HG03139 (cell line): ENCODE data around the gene TPCN1.

ENCODE experiments used
- ATAC-seq: cut with Tn5 transposase; IDR thresholded peaks from one replicate; pipeline ENCODE4 v1.9.1; 2021; ENCODE audit not compliant: unreplicated experiment

The TPCN1 gene

DNA sequence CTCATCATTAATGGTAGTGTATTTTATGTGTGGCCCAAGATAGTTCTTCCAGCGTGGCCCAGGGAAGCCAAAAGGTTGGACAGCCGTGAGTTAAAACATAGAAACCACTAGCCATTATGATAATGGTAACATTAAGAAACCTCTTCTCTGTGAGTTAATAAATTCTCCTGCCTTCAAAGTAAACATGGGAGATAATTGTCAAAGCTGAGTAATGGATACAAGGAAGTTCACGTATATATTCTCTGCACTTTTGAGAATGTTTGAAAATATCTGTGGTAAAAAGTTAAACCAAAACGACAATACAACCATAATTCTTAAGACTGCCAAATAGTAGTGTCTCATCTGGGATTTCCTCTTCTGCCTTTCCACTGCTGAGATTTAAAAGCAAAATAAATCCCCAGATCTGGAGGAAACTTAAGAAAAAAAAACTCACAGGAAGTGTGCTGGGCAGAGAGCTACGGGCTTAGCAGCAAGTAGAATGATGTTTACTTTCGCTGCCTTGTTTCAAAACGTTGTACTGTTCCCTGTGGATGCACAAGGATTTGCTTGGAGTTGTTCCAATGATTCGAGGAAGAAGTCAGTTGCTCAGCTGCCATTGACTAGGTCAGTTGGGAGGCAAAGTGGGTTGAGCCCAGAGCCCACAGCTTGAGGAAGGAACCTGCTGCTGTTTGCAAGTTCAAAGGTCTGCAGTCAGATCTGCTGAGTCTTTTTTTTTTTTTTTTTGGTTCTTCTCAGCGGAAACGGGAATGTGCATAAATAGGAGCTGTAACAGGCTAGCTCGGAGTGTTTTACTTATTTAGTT lies 1.7 kb downstream of the TPCN1 start:
- no peak for ATAC-seq

DNA sequence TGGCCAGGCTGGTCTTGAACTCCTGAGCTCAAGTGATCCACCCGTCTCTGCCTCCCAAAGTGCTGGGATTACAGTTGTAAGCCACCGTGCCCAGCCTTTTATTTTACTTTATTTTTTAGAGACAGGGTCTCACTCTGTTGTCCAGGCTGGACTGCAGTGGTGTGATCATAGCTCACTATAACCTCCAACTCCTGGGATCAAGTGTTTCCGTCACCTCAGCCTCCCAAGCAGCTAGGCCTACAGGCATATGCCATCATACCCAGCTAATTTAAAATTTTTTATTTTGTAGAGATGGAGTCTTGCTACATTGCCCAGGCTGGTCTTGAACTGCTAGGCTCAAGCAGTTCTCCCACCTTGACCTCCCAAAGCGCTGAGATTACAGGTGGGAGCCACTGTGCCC lies 3.7 kb downstream of the TPCN1 start:
- ATAC-seq = no peak

DNA sequence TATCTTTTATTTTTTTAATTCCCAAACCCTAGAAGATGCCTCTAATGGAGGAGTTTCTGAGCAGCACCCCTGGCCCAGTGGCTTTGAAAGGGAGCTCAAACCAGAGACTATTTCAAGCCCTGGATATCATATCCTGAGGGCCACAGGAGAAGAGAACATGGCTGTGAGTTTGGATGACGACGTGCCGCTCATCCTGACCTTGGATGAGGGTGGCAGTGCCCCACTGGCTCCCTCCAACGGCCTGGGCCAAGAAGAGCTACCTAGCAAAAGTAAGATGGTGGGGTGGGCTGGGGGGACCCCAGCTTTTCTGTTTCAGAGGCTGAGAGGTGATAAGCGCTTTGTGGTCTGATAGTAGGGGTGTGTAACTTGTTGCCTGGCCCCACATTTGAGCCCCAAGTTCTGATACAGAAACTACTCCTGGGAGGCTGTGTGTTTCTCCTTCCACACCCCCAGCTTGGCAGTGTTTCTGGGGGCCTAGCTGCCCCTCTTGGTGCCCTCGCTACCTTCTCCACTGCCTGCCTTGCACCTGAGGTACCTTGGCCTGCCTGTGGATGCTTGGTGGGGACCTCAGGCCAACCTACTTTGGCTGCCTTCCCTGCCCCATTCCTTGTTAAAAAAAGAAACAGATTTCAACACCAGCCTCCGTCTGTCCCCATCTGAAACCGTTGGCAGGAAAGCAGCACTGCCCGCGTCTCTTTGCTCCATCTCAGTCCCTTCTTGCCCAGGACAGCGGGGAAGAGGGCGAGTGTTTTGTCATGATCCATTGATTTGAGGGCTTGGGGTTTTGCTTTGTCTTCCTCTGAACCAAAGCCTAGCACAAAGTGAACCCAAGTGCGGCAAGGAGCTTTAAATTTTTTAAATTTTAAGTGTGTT lies 5.7 kb downstream of the TPCN1 start:
- no peak for ATAC-seq

GRCh38 chr12:113227686-113228391 lies 6.6 kb downstream of the TPCN1 start:
- no peak for ATAC-seq

DNA sequence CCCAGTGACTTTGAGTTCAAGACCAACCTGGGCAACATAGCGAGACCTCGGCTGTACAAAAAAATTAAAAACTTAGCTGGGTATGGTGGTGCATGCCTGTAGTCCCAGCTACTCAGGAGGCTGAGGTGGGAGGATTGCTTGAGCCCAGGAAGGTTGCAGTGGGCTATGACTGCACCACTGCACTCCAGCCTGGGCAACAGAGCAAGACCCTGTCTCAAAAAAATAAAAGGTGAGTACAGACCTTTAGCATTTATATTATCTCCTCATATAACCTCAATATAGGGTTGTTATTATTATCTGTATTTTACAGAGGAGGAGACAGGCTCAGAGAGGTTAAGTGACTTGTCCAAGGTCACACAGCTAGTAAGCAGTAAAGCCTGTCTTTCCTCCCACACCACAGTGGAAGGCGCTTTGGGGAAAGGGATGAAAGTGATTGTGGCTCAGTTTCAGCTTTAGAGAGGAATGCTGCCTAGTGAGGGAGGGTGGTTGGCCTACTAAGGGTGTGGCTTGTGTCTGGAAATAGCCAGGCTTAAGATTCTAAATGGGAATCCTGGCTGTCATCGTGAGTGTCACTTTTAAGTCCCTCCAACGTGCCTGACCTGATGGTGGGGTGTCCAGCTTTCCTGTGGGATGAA lies 7.2 kb downstream of the TPCN1 start:
- no peak for ATAC-seq

- ATAC-seq = peak; percentile 0
Measured at GRCh38 chr12:113230315-113231234, 9.3 kb downstream of the TPCN1 start.

DNA sequence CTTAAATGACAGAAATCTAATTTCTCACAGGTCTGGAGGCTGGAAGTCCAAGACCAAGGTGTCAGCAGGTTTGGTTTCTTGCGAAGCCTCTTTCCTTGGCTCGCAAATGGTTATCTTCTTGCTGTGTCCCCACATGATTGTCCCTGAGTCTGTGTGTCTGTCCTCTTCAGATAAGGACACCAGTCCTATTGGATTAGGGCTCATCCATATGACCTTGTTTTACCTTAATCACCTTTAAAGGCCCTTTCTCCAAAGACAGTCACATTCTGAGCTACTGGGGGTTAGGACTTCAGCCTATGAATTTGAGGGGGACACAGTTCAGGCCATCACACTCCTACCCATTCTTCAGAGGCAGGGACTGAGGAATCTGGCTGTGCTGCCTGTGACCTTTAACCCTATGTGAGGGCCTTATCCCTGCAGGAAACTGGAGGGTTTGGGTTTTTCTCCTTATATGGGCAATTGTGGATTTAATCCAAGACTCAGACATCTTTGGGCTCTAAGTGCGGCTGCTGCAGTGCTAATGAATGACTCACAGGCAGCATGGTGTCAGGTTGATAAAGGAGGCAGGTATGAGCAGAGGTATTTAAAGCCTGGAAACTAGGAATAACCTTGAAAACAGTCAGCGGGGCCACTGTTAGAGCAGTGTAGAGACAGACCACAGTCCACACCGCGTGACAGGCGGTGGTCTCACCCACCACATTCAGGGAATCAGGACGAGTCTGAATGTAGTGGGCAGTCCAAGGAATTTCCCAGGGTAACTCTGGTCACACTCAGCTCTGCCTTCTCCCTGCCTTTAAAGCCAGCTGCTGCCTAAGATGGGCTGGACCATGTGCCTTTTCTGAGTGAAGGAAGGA lies 10.2 kb downstream of the TPCN1 start:
- ATAC-seq = no peak

DNA sequence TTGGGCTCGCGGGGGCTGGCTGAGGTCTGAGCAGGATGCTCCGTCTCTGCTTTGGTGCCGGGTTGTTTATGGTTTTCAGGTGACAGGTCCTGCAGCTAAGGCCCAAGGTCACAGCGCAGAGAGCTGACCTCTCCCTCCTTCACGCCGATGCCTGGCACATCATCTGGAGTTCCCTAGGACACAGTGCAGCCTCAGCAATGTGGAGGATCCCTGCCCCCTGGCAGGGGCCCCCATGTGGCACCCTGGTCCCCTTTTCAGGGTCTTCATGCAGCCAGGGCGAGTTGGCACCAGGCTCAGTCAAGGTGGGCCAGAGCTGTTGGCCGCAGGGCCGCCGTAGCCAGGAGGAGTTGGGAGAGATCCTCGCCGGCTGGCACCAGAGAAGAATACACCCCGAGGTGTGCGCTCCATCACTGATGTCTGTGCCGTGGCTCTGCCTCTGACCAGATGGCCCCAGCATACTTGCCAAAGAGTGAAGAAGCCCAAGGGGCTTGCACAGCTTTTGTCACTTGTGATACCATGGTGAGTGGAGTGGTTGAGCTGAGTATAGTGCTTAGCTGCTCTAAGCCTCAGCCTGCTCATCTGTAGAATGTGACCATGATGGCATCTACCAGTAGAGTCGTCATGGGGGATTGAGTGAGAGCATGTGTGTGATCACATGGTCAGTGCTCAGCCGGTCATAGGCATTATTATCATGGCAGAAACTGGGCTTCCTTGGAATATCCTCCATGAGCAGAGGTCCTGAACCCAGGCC lies 11.0 kb downstream of the TPCN1 start:
- ATAC-seq = no peak

DNA sequence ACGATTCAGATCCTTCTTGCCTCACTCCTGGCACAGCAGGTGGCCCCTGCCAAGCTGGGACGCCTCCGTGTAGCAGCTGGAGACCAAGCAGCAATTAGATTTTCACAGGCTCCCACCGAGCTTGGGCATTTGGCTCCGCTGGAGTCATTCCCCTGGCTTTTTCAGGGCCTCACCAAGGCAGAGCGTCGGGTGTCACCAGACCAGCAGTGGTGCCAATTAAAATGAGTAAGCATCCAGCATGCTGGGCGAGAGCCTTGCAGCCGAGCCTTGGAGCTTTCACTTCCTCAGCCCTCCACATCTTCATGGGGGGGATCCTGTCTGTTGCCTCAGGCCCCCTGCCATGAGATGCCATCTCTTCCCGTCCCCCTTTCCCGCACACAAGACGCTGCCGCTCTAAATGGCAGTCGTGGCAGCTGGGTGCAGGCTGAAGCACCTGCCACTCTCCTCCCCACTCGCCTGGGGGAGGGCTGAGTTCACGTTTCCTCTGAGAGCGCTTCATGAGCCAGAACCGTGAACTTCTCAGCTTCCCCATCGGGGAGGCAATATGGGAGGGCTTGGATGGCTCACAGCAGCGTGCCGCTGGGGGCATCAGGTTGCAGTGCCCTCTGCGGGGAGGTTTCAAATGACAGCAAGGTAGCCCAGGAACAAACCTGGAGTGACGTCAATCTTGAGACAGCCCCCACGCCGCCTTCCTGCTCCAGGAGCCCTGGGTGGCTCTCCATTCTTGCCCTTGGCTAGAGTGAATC lies 11.7 kb downstream of the TPCN1 start:
- peak; percentile 57 for ATAC-seq

DNA sequence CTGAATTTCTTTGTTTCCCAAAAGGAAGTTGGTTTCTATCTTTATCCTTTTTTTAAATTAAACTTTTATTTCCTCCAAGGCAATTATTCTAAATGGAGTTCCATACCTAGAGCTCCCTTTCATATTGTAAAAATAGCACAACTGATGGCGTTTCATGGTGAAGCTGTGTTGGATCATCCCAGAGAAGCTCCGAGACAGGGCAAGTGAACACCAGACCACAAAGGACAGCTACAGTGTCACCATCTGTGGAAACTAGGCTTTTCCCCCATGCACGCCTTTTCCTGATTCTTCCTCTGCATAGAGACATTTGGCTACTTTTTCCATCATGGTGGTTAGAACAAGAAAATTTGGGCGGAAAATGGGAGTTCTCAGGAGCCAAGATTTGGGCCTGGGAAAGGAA lies 12.7 kb downstream of the TPCN1 start:
- no peak for ATAC-seq

- ATAC-seq = no peak
Measured at GRCh38 chr12:113234483-113234882, 13.2 kb downstream of the TPCN1 start.

DNA sequence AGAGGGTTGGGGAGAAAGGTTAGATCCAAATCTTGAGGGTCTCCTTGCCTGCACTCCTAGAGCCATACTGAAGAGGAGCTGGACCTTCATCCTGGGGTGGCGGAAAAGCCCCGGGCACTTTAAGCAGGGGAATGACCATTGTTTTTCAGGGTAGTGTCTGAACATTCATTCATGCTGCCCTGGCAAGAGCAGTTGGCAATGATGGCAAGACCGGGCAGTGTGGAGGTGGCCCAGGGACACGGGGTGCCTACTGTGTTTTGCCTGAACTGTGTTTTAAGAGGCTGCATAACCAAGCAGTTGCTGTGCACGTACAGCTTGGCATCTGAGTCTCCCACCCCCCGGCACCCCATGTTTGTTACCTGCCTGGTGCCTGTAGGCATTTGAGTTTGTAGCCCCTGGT lies 14.7 kb downstream of the TPCN1 start:
- ATAC-seq = no peak

- no peak for ATAC-seq
Measured at GRCh38 chr12:113236539-113237399, 15.5 kb downstream of the TPCN1 start.

- ATAC-seq = no peak
Measured at GRCh38 chr12:113237748-113238147, 16.5 kb downstream of the TPCN1 start.

DNA sequence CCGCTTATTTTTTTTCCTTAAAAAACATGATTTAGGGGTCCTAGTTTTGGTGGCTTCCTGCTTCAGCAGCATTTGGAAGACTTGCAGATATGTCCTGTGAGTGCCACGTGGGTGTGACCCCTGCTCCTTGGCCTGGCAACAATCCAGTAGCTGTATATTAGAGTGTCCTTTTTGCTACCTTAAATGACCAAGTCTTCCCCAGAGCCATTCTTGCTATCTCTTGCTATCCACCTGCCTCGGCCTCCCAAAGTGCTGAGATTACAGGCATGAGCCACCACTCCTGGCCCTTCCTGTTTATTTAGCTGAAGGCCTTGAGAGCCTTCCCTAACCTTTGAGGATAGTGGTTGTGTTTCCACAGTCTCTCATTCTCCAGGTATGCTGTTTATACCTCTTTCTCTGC lies 17.0 kb downstream of the TPCN1 start:
- no peak for ATAC-seq

GRCh38 chr12:113239288-113239771 lies 18.1 kb downstream of the TPCN1 start:
- no peak for ATAC-seq
